Islet precursor cell (in vitro differentiated cells): ENCODE measurements around the gene RGS12.

Source experiments
- DNase-seq: peaks from one replicate; pipeline ENCODE4 v3.0.0-alpha.2; 2018

The RGS12 gene

GRCh38 chr4:3336382-3337356 lies 43.8 kb downstream of the RGS12 start:
- no peak for DNase-seq

GRCh38 chr4:3337357-3337732 lies 44.5 kb downstream of the RGS12 start:
- DNase-seq = no peak

GRCh38 chr4:3337811-3338210 lies 45.0 kb downstream of the RGS12 start:
- no peak for DNase-seq

DNA sequence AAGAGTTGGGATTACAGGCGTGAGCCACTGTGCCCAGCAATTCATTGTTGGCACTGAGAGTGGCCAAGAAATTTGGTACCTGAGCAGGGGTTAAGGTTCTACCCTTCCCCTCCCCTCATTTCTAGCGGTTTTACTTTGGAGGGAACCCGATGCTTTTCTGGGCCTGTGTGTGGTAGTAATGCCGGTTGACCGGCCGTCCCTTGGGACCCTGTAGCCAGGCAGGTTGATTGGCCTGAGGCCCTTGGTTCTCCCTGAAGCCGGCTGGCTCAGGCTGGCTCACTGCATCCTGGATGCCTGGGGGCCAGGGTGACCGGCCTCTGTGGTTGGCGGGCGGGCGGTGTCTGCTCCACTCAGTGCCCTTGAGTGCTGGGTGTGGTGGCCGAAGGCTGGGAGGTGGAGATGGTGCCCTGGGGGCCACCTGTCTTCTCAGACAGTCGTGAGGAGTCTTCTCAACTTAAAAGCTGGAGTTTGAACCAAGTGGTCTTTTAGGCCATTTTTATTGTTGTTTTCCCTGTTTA lies 45.6 kb downstream of the RGS12 start:
- no peak for DNase-seq

DNA sequence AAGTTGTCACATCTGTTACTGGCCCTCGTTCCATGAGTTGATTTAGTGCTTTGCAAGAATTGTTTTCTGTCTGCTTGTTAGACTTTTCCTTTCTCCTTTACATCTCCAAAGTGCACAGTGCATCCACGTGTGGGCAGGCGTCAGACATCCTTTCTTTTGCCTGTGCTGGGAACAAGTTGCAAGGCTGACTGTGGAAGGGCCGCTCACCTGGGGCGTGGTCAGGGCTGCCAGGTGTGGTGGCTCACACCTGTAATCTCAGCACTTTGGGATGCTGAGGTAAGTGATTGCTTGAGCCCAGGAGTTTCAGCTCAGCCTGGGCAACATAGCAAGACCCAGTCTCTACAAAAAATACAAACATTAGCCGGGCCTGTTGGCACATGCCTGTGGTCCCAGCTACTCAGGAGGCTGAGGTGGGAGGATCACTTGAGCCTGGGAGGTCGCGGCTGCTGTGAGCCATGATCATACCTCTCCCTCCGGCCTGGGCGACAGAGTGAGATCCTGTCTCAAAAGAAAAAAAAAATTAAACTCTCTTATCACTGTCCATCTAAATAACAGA lies 46.2 kb downstream of the RGS12 start:
- DNase-seq = no peak

DNA sequence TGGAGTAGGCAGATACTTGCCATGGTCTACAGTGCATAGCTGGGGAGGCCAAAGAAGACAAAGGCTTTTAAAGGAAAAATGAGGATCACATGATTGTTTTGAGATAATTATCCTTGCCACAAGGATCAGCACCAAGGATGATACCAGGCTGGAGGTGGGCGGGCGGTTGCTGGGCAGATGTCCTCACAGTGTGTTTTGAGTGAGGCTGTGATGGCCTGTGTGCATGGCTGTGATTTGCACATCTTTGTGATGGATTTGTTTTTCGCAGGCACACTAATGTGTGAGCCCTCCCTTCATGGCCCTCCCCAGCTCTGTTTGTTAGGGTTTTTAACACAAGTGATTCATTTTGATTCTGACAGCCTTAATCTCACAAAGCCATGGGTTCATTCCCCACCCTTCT lies 46.8 kb downstream of the RGS12 start:
- DNase-seq = no peak

- DNase-seq = no peak
These were observed 47.3 kb downstream of the RGS12 start for GRCh38 chr4:3340038-3340699.

- DNase-seq = no peak
These were observed 47.9 kb downstream of the RGS12 start for GRCh38 chr4:3340700-3341083.

GRCh38 chr4:3341760-3342159 lies 48.9 kb downstream of the RGS12 start:
- no peak for DNase-seq

- DNase-seq = no peak
These were observed 49.5 kb downstream of the RGS12 start for GRCh38 chr4:3342182-3342854.
